VCaP (cell line): ENCODE data around the gene USP53.

ENCODE experiments used
- H3K27ac ChIP-seq: fragments of 450-650 bp; 2 replicates; pipeline ENCODE4 v1.5.1; 2017
- CTCF ChIP-seq: fragments of 450-650 bp; conservative IDR thresholded peaks from 2 replicates; pipeline ENCODE4 v1.5.1; 2017; ENCODE audit warnings: mild to moderate bottlenecking, moderate library complexity

Gene USP53

GRCh38 chr4:119190354-119190753 is 22.2 kb upstream of the USP53 start:
- H3K27ac ChIP-seq = no peak overlapping the region
- TF ChIP-seq CTCF = no peak

DNA sequence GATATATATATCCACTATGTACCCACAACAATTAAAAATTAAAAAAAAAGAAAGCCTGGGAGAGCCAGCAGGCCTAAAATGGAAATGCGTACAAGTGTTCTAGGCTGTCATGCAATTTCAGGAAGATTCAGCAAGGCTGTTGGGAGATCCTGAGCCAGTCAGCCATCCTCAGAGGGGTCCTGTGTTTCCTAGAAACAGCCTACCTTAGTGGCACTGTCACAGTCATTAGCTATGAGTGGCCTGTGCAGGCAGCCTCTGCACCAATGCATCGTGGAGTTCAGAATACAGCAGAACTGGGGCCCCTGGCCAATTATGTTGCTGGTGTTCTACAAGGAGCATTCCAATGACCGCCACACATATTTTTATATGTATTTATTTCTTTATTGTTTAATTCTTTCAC is 21.0 kb upstream of the USP53 start:
- TF ChIP-seq CTCF = no peak
- H3K27ac ChIP-seq = no peak overlapping the region

DNA sequence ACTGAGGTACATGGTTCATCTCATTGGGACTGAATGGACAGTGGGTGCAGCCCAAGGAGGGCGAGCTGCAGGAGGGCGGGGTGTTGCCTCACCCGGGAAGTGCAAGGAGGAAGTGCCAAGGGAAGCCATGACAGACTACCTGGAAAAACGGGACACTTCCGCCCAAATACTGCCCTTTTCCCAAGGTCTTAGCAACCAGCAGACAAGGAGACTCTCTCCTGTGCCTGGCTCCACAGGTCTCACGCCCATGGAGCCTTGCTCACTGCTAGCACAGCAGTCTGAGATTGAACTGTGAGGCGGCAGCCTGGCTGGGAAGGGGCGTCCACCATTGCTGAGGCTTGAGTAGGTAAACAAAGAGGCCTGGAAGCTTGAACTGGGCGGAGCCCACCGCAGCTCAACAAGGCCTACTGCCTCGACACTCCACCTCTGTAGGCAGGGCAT is 14.7 kb upstream of the USP53 start:
- H3K27ac ChIP-seq = no peak overlapping the region
- no peak for TF ChIP-seq CTCF

DNA sequence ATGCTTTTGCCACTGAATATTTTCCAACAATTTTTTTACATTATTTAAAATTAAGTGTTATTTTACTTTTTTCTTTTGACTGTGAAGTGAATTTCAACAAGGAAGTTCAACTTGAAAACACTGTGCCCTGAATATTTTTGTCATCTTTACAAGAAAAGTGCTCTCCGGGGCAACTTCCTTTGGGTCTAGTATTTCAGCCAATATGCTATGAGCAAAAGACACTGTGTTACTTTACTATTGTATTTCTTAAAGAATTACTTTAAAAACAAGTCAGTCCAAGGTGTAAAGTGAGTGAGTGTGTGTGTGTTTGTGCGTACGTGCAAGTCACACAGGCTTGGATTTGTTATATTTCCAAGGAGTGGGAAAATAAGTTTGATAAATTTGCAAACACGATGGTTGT is 7.6 kb upstream of the USP53 start:
- TF ChIP-seq CTCF = no peak
- no peak overlapping the region for H3K27ac ChIP-seq

DNA sequence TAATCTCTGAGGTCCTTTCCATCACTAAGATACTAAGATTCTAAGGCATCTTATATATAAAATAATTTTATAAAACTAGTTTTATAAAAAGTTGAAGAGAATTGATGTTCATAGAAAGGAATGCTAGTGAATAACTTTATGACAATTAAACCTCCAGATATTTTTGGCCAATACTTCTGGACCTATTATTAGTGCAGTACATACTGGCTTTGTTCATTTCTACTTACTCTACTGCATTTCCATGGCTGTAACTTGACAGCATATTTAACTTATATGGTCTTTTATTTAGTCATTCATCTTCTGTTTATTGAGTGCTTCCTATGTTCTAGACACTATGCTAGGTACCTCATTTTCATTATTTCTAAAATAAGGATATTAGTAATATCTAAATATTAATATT is 6.8 kb upstream of the USP53 start:
- TF ChIP-seq CTCF = no peak
- no peak overlapping the region for H3K27ac ChIP-seq

DNA sequence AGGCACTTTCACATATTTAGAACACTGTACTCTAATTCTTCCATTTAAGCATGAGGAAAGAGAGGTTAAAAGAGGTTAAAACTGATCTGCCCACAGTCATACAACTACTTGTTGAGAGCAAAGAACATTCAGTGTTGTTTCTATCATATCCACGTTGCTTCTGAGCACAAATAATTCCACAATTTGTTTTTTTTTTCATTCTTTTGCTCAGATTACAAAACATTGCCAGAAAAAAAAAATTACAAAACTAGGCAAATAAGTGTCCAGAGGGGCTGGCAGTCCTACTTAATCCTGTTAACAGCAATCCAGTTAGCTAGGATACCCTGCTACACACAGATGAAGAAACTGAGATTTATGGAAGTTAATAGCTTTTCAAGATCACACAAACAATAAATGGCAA is 6.3 kb upstream of the USP53 start:
- H3K27ac ChIP-seq = no peak overlapping the region
- TF ChIP-seq CTCF = no peak

GRCh38 chr4:119207051-119207450 is 5.5 kb upstream of the USP53 start:
- TF ChIP-seq CTCF = no peak
- no peak overlapping the region for H3K27ac ChIP-seq

- TF ChIP-seq CTCF = no peak
- no peak overlapping the region for H3K27ac ChIP-seq
These were observed 3.4 kb upstream of the USP53 start for GRCh38 chr4:119209077-119209476.
